Fibroblast of skin of back (primary cell): Measurements from ENCODE around the gene TPSD1.
"Not testable (repeated sequence)": the region's sequence is repeated elsewhere in the genome, so short reads cannot be mapped to it uniquely, and the experiment has no call there.

Experiments used
- DNase-seq: peaks from one replicate; pipeline ENCODE4 v3.0.0-alpha.2; 2013

The TPSD1 gene

GRCh38 chr16:1282324-1282973, 26.6 kb downstream of the TPSD1 start:
- DNase-seq = no peak

- no peak for DNase-seq
Measured at GRCh38 chr16:1283296-1283695, 27.4 kb downstream of the TPSD1 start.

GRCh38 chr16:1283996-1284616, 28.2 kb downstream of the TPSD1 start:
- no peak for DNase-seq

GRCh38 chr16:1285669-1286512, 30.0 kb downstream of the TPSD1 start:
- no peak for DNase-seq

- no peak for DNase-seq
Measured at GRCh38 chr16:1286513-1287094, 30.7 kb downstream of the TPSD1 start.

GRCh38 chr16:1287982-1288670, 32.3 kb downstream of the TPSD1 start:
- peak; percentile 16 for DNase-seq

- DNase-seq = no peak
Measured at GRCh38 chr16:1288813-1289476, 33.1 kb downstream of the TPSD1 start.

GRCh38 chr16:1289477-1289866, 33.6 kb downstream of the TPSD1 start:
- DNase-seq = no peak

GRCh38 chr16:1290063-1290501, 34.2 kb downstream of the TPSD1 start:
- no peak for DNase-seq

- DNase-seq = no peak
Measured at GRCh38 chr16:1290860-1291575, 35.1 kb downstream of the TPSD1 start.

- DNase-seq = no peak
Measured at GRCh38 chr16:1291576-1291974, 35.7 kb downstream of the TPSD1 start.

- DNase-seq = not testable (repeated sequence)
Measured at GRCh38 chr16:1292208-1292607, 36.3 kb downstream of the TPSD1 start.

- not testable (repeated sequence) for DNase-seq
Measured at GRCh38 chr16:1292808-1293207, 36.9 kb downstream of the TPSD1 start.

GRCh38 chr16:1293921-1294656, 38.2 kb downstream of the TPSD1 start:
- DNase-seq = no peak

GRCh38 chr16:1295465-1295864, 39.6 kb downstream of the TPSD1 start:
- DNase-seq = no peak

GRCh38 chr16:1296688-1297017, 40.8 kb downstream of the TPSD1 start:
- not testable (repeated sequence) for DNase-seq

GRCh38 chr16:1297018-1297696, 41.3 kb downstream of the TPSD1 start:
- DNase-seq = peak; percentile 18

- DNase-seq = no peak
Measured at GRCh38 chr16:1298406-1298805, 42.5 kb downstream of the TPSD1 start.

GRCh38 chr16:1299012-1299867, 43.4 kb downstream of the TPSD1 start:
- DNase-seq = no peak
